Dedifferentiated amniotic fluid mesenchymal stem cell (primary cell): ENCODE measurements around the gene CCDC182.

ENCODE experiments used
- DNase-seq: peaks from one replicate; pipeline ENCODE4 v3.0.0-alpha.2; 2016; ENCODE audit errors: extremely low spot score

CCDC182 gene

DNA sequence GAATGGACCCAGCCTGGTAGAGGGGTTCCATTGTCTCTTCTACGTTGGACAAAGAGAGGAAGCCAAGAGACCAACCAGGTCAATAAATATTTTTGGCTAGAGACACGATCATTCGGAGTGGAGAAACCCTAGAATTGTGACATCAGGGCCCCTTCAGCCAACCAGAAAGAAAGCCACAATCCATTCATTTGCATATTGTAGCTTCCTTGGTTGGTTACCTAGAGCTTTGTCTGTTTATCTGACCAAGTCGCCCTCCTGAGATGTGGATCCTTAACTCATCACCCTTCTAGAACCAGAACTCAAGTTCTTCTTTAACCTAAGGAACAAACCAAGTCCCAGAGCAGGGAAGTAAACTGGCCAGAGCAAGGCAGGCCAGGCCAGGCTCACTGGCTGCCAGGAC, at the start of gene CCDC182:
CCDC182 (minus strand) TSS at position 58 of the 400 bp plus-strand sequence; CDS start at position 31, 27 bp downstream.
- DNase-seq = no peak

DNA sequence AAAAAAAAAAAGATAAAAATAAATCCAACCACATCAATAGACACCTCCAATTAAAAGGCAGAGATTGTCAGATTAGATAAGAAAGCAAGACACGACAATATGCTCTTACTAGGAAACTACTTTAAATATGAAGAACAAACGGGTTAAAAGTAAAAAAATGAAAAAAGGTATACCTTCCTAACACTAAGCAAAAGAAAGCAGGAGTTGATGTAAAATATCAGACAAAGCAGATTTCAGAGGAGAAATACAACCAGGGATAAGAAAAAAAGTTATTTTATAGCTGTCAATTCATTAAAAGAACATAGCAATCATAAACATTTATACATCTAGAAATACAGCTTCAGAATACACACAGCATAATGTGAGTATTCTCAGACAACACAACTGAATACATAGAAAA, 49.7 kb upstream of the CCDC182 start:
- DNase-seq = no peak

DNA sequence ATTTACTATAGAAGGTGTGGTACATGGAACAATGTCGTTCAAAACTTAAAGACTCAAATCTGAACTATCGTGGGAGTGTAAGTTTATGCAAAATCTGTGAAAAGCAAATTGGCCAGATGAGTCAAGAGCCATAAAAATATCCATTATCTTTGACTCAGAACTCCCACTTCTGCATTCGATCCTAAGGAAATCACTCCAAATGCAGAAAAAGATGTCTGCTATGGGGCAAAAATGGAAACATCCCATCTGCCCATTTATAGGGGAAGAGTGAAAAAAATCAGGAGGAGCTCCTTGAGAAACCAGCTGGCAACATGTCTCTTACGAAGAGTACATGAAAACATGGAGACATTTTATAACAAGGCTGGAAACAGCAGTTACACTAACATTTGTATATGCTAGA, 43.6 kb upstream of the CCDC182 start:
- DNase-seq = no peak

DNA sequence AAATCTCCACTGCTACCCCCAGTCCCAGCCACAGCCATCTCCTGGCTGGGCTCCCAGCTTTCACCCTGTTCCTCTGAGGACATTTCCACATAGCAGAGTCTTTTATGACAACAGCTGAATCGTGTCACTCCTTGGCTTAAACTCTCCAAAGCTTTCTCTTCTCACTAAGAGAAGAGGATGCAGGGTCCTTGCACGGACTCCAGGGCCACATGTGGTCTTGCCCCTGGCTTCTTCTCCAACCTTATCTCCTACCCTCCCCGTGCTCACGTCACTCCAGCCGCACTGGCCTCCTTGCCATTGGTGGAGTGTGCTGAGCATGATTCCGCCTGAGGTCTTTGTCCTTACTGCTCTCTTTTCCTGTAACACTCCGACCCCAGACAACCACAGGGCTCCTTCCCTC, 39.9 kb upstream of the CCDC182 start:
- DNase-seq = no peak

GRCh38 chr17:57784226-57784895, 39.3 kb upstream of the CCDC182 start:
- DNase-seq = no peak

- DNase-seq = no peak
Measured at GRCh38 chr17:57783338-57783742, 38.2 kb upstream of the CCDC182 start.

GRCh38 chr17:57782647-57783337, 37.7 kb upstream of the CCDC182 start:
- DNase-seq = no peak

GRCh38 chr17:57782062-57782490, 37.0 kb upstream of the CCDC182 start:
- DNase-seq = no peak

GRCh38 chr17:57781386-57782061, 36.4 kb upstream of the CCDC182 start:
- DNase-seq = no peak

DNA sequence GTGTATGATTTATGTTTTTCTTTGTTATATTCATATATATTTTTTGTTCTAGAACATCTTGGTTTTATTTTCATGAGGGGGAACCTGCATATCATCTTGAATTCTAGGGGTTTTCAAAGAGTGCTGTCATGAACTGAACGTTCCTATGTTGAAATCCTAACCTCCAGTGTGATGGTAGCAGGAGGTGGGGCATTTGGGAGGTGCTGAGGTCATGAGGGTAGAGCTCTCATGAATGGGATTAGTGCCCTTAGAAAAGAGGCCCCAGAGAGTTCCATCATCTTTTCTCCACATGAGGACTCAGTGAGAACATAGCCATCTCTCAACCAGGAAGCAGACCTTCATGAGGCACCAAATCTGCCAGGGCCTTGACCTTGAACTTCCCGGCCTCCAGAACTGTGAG, 34.6 kb upstream of the CCDC182 start:
- no peak for DNase-seq

GRCh38 chr17:57778306-57778705, 33.2 kb upstream of the CCDC182 start:
- DNase-seq = no peak

GRCh38 chr17:57776366-57776765, 31.3 kb upstream of the CCDC182 start:
- no peak for DNase-seq

DNA sequence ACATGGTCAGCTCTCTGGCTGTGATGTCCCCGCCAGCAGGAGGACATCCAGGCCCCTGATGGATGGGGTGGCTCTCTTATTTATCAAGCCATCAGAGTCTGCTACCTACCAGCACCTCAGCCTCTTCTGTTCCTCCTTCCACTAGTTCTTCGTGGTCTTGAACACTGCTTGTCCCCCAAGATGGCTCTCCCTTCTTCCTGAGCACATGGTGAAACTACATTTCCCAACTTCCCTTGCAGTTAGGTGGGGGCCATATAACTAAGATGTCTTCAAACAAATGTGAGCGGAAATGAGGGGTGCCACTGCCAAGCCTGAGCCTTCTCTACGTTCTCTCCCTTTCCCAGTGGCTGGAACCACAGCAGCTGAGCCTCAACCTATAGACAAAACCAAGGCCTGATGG, 29.8 kb upstream of the CCDC182 start:
- no peak for DNase-seq

GRCh38 chr17:57773557-57773956, 28.5 kb upstream of the CCDC182 start:
- no peak for DNase-seq

DNA sequence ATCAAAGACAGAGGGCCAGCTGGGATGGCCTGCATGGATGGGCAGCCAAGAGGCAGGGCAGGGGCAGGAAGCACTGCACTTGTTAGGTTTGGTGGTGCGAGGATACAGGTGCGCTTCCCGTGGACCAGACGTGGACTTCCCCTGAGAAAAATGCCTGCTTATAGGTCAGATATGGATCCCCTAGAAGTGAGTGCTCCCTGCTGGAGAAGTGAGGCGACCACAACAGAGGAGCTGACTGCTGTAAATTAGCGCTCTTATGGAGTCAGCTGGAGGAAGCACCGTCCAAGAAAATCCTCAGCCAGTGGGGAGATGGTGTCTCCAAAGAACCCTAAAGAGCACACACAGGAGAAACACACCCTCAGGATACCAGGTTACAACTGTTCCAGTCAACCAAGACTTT, 27.7 kb upstream of the CCDC182 start:
- DNase-seq = no peak

- no peak for DNase-seq
Measured at GRCh38 chr17:57767561-57767960, 22.5 kb upstream of the CCDC182 start.

DNA sequence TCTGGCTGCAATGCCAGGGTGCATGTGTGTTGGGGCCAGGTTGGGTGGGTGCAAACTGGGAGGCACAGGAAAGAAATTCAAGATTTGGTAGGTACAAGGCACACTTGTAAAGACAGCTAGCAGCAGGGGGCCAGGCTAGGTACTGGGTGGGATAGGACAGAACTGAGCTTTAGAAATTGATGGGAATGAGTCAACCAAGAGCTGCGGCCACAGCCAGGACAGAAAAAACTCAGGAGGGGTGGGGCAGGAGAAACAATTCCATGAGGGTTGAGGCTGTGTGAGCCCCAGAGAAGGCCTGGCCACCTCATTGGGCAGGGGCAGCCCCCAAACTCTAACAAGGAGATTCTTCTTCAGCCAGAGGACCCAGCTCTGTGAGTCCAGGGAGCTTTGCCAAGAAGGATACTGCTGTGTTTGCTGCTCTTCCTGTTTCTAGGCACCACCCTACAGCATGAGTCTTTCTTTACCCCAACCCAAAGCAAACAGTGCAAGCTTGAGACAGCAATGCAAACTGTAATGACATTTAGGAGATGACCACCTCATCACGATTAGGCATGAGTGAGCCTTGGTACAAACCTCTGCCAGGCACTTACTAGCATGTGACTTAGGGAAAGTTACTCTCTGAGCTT, 21.3 kb upstream of the CCDC182 start:
- no peak for DNase-seq

GRCh38 chr17:57762452-57763395, 17.6 kb upstream of the CCDC182 start:
- DNase-seq = no peak

GRCh38 chr17:57761887-57762286, 16.8 kb upstream of the CCDC182 start:
- DNase-seq = no peak

GRCh38 chr17:57760046-57760445, 14.9 kb upstream of the CCDC182 start:
- DNase-seq = no peak

DNA sequence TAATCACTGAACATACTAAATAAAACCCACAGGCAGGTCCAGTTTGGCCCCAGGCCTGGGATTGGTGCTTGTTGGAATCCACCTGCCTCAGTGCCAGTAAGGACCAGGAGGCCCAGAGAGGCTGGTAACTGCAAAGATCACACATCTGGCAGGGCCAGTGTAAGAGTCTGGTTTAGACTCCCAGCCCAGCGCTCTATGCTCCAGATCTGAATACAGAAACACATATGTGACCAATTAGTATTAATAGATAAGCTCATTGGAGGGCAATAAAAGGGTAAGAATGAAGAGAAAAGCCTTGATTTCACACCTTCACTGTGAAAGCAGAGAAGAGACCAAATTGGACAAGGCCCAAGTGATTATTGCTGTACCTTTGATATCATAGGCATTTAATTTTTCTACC, 13.6 kb upstream of the CCDC182 start:
- DNase-seq = no peak
